ENCODE data around the gene FBXL19. TPM values are rescaled to one million over a fixed set of nuclear protein-coding genes. Genes with fewer than 3 reads are reported as not detected.
A peak's percentile ranks its signal among the peaks of the same experiment; 100 is the strongest.

The FBXL19 gene
- total and polyA plus RNA-seq, 4 donors: 0.31 to 4.8 (median 2.7) TPM

DNA sequence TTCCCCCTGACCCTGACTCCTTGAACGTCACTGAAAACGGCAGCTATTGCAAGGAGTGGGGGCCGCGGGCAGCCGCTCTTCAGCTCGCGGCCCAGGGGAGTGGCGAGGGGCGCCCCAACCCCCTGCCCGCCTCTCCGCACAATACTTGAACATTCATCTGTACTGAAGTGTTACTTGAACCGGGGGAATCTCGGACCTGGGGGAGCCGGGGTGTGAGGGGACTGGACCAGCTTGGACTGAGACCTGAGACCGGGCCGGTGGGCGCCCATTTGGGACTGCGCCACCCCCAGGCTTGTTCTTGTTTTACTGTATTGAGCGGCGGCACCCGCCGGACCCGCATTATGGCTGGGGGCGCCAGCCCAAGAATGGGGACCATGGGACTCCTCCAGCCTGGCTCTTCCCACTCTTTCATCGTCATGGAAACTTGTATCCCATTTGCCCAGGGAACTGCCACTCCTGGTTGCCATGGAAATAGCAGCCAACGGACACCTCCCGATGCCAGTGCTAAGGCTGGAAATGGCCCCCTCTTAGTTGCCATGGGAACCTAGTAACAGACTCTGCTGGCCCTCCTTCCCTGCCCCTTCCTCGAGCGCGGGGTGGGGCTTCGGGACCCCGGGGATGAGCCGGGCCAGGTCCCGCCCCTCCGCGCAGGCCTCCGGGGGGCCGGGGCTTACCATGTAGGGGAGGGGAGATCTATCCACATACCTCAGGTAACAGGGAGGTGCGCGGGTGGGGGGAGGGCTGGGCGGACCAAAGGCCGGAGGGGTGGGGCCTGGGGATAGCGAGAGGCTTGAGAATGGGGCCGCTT lies 24.7 kb downstream of the FBXL19 start:
- no peaks in the 10 kb centered on the region for H3K27me3 ChIP-seq (ENCODE audit: control insufficient read depth in 4 of 4, insufficient read depth in 4 of 4, low read length in 3 of 4)
- H3K4me1 ChIP-seq (ENCODE audit: control insufficient read depth in 4 of 4, insufficient read depth in 4 of 4, low read length in 3 of 4): peaks cover 14 to 34% (median 25%) of the 10 kb centered on the region in 4 donors
- H3K27ac ChIP-seq (ENCODE audit: low read depth in 1 of 2, low read length in 2 of 2): peak overlapping the region; percentile 91 to 92
- H3K9me3 ChIP-seq (ENCODE audit: control insufficient read depth in 4 of 4, low read length in 3 of 4): no peaks in the 10 kb centered on the region
- 44% methylated on average over 44 of the region's 44 CpGs for WGBS
- H3K9ac ChIP-seq (ENCODE audit: low read depth in 1 of 2, low read length in 2 of 2): peak overlapping the region in 1 of 2 donors; percentile 16
- peak; percentile 74 for DNase-seq (ENCODE audit: low spot score)
- H3K36me3 ChIP-seq (ENCODE audit: control insufficient read depth in 4 of 4, insufficient read depth in 3 of 4, low read depth in 1 of 4, low read length in 3 of 4): no peaks in the 10 kb centered on the region
- TF ChIP-seq FOXA2 (IDR thresholded peaks at IDR 0.05) (no peak), SP1 (IDR thresholded peaks at IDR 0.05) (peak; percentile 42), EGR1 (IDR thresholded peaks at IDR 0.05; ENCODE audit: low read depth in 2 of 2) (peak in 1 of 2 donors; percentile 30), FOXA1 (IDR thresholded peaks at IDR 0.05) (no peak)
- TF ChIP-seq, protein P1, sequence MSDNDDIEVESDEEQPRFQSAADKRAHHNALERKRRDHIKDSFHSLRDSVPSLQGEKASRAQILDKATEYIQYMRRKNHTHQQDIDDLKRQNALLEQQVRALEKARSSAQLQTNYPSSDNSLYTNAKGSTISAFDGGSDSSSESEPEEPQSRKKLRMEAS (IDR thresholded peaks at IDR 0.05): no peak
- TF ChIP-seq, protein P2, sequence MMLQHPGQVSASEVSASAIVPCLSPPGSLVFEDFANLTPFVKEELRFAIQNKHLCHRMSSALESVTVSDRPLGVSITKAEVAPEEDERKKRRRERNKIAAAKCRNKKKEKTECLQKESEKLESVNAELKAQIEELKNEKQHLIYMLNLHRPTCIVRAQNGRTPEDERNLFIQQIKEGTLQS (IDR thresholded peaks at IDR 0.05): no peak
- peak overlapping the region; percentile 81 to 86 (median 84) for H3K4me3 ChIP-seq (ENCODE audit: low read depth in 1 of 3, low read length in 3 of 3)

DNA sequence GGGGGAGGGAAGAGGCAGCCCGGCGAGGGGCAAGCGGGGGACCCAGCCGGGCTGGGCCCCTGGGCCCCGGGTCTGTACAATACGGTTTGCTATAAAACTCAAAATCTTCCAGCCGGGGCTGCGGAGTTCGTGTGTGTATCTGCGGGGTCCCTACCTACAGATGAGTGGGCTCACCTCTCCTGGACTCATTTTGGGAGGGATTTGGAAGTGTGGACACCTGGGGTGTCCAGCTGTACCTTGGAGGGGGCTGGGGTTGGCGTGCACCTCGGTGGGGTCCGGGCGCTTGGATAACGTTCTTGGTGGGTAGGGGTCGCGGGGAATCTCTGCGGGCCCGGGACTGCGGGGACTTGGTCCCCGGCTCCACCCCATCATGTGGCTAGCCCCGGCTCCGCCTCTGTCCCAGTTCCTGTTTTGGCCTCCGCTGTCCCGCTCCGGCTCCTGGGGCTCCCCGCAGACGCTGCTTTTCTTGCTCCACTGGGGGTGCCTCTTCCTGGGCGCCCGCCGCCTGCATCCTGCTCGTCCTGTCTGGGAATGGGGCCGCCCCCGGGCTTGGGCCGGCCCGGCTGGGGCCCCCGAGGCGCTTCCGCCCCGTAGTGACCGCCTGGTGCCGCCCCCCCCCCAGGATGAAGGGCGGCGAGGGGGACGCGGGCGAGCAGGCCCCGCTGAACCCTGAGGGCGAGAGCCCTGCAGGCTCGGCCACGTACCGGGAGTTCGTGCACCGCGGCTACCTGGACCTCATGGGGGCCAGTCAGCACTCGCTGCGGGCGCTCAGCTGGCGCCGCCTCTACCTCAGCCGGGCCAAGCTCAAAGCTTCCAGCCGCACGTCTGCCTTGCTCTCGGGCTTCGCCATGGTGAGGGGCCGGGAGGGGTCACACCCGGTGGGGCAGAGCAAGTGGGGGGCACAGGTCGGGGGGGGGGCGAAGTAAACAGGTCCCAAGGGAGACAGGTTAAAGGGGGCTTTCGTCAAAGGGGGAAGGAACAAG lies 25.6 kb downstream of the FBXL19 start, which contains the start of gene ORAI3:
ORAI3 (plus strand) TSS at position 402 of the 983 bp plus-strand sequence; CDS start at position 624, 222 bp downstream.
- peak; percentile 69 for DNase-seq (ENCODE audit: low spot score)
- no peaks in the 10 kb centered on the region for H3K36me3 ChIP-seq (ENCODE audit: control insufficient read depth in 4 of 4, insufficient read depth in 3 of 4, low read depth in 1 of 4, low read length in 3 of 4)
- H3K27me3 ChIP-seq (ENCODE audit: control insufficient read depth in 4 of 4, insufficient read depth in 4 of 4, low read length in 3 of 4): no peaks in the 10 kb centered on the region
- TF ChIP-seq HNF4A (conservative IDR thresholded peaks at IDR 0.05) (no peak), FOXA2 (IDR thresholded peaks at IDR 0.05) (no peak), YY1 (IDR thresholded peaks at IDR 0.05) (peak; percentile 24), SP1 (IDR thresholded peaks at IDR 0.05) (peak; percentile 12), TAF1 (conservative IDR thresholded peaks at IDR 0.05) (peak; percentile 75), RXRA (IDR thresholded peaks at IDR 0.05) (no peak), RAD21 (IDR thresholded peaks at IDR 0.05) (no peak), HNF4G (IDR thresholded peaks at IDR 0.05) (no peak), EGR1 (IDR thresholded peaks at IDR 0.05; ENCODE audit: low read depth in 2 of 2) (peak in 1 of 2 donors; percentile 30), JUND (IDR thresholded peaks at IDR 0.05) (no peak), NR2F2 (IDR thresholded peaks at IDR 0.05) (no peak), GABPA (IDR thresholded peaks at IDR 0.05 in 1 of 2, conservative IDR thresholded peaks at IDR 0.05 in 1 of 2) (peak in 1 of 2 donors; percentile 18)
- TF ChIP-seq, protein P2 (IDR thresholded peaks at IDR 0.05): no peak
- TF ChIP-seq, protein P3, sequence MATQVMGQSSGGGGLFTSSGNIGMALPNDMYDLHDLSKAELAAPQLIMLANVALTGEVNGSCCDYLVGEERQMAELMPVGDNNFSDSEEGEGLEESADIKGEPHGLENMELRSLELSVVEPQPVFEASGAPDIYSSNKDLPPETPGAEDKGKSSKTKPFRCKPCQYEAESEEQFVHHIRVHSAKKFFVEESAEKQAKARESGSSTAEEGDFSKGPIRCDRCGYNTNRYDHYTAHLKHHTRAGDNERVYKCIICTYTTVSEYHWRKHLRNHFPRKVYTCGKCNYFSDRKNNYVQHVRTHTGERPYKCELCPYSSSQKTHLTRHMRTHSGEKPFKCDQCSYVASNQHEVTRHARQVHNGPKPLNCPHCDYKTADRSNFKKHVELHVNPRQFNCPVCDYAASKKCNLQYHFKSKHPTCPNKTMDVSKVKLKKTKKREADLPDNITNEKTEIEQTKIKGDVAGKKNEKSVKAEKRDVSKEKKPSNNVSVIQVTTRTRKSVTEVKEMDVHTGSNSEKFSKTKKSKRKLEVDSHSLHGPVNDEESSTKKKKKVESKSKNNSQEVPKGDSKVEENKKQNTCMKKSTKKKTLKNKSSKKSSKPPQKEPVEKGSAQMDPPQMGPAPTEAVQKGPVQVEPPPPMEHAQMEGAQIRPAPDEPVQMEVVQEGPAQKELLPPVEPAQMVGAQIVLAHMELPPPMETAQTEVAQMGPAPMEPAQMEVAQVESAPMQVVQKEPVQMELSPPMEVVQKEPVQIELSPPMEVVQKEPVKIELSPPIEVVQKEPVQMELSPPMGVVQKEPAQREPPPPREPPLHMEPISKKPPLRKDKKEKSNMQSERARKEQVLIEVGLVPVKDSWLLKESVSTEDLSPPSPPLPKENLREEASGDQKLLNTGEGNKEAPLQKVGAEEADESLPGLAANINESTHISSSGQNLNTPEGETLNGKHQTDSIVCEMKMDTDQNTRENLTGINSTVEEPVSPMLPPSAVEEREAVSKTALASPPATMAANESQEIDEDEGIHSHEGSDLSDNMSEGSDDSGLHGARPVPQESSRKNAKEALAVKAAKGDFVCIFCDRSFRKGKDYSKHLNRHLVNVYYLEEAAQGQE (IDR thresholded peaks at IDR 0.05): peak; percentile 57
- TF ChIP-seq, protein P4, sequence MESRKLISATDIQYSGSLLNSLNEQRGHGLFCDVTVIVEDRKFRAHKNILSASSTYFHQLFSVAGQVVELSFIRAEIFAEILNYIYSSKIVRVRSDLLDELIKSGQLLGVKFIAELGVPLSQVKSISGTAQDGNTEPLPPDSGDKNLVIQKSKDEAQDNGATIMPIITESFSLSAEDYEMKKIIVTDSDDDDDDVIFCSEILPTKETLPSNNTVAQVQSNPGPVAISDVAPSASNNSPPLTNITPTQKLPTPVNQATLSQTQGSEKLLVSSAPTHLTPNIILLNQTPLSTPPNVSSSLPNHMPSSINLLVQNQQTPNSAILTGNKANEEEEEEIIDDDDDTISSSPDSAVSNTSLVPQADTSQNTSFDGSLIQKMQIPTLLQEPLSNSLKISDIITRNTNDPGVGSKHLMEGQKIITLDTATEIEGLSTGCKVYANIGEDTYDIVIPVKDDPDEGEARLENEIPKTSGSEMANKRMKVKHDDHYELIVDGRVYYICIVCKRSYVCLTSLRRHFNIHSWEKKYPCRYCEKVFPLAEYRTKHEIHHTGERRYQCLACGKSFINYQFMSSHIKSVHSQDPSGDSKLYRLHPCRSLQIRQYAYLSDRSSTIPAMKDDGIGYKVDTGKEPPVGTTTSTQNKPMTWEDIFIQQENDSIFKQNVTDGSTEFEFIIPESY (IDR thresholded peaks at IDR 0.05): no peak
- TF ChIP-seq, protein P1 (IDR thresholded peaks at IDR 0.05): no peak
- TF ChIP-seq, protein P5, sequence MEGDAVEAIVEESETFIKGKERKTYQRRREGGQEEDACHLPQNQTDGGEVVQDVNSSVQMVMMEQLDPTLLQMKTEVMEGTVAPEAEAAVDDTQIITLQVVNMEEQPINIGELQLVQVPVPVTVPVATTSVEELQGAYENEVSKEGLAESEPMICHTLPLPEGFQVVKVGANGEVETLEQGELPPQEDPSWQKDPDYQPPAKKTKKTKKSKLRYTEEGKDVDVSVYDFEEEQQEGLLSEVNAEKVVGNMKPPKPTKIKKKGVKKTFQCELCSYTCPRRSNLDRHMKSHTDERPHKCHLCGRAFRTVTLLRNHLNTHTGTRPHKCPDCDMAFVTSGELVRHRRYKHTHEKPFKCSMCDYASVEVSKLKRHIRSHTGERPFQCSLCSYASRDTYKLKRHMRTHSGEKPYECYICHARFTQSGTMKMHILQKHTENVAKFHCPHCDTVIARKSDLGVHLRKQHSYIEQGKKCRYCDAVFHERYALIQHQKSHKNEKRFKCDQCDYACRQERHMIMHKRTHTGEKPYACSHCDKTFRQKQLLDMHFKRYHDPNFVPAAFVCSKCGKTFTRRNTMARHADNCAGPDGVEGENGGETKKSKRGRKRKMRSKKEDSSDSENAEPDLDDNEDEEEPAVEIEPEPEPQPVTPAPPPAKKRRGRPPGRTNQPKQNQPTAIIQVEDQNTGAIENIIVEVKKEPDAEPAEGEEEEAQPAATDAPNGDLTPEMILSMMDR (IDR thresholded peaks at IDR 0.05; ENCODE audit: low read depth, low read length, missing input control): no peak
- H3K4me3 ChIP-seq (ENCODE audit: low read depth in 1 of 3, low read length in 3 of 3): peak within 1 kb of the TSS; percentile 84 to 90 (median 86)
- no peaks in the 10 kb centered on the region for H3K9me3 ChIP-seq (ENCODE audit: control insufficient read depth in 4 of 4, low read length in 3 of 4)
- peak within 1 kb of the TSS; percentile 91 to 92 for H3K27ac ChIP-seq (ENCODE audit: low read depth in 1 of 2, low read length in 2 of 2)
- under 1% methylated on average over 70 of the region's 70 CpGs for WGBS
- peak within 1 kb of the TSS; percentile 77 to 91 for H3K9ac ChIP-seq (ENCODE audit: low read depth in 1 of 2, low read length in 2 of 2)
- peaks cover 17 to 43% (median 34%) of the 10 kb centered on the region in 4 donors for H3K4me1 ChIP-seq (ENCODE audit: control insufficient read depth in 4 of 4, insufficient read depth in 4 of 4, low read length in 3 of 4)
